ENCODE results near the gene MAML3. TPM values are rescaled to one million over a fixed set of nuclear protein-coding genes. Genes with fewer than 3 reads are reported as not detected.
"Not testable (repeated sequence)": the region's sequence is repeated elsewhere in the genome, so short reads cannot be mapped to it uniquely, and the experiment has no call there.

Gene MAML3
- total RNA-seq, 1 donor from 2014 or later = 13.9 TPM

GRCh38 chr4:139961344-139961946 is 192.5 kb downstream of the MAML3 start:
- no peak for DNase-seq (ENCODE audit: low spot score)

GRCh38 chr4:139959396-139959795 is 194.6 kb downstream of the MAML3 start:
- DNase-seq (ENCODE audit: low spot score) = no peak

GRCh38 chr4:139958739-139959098 is 195.3 kb downstream of the MAML3 start:
- DNase-seq (ENCODE audit: low spot score) = no peak

GRCh38 chr4:139957986-139958738 is 195.8 kb downstream of the MAML3 start:
- DNase-seq (ENCODE audit: low spot score) = no peak

- DNase-seq (ENCODE audit: low spot score) = no peak
These were observed 196.9 kb downstream of the MAML3 start for GRCh38 chr4:139957065-139957464.

- no peak for DNase-seq (ENCODE audit: low spot score)
These were observed 197.4 kb downstream of the MAML3 start for GRCh38 chr4:139956507-139957017.

- DNase-seq (ENCODE audit: low spot score) = no peak
These were observed 198.4 kb downstream of the MAML3 start for GRCh38 chr4:139955600-139955999.

- no peak for DNase-seq (ENCODE audit: low spot score)
These were observed 199.5 kb downstream of the MAML3 start for GRCh38 chr4:139954512-139954911.

- DNase-seq (ENCODE audit: low spot score) = no peak
These were observed 203.0 kb downstream of the MAML3 start for GRCh38 chr4:139951021-139951420.

GRCh38 chr4:139950568-139950967 is 203.4 kb downstream of the MAML3 start:
- no peak for DNase-seq (ENCODE audit: low spot score)

GRCh38 chr4:139944916-139945315 is 209.1 kb downstream of the MAML3 start:
- not testable (repeated sequence) for DNase-seq (ENCODE audit: low spot score)

GRCh38 chr4:139943277-139943676 is 210.7 kb downstream of the MAML3 start:
- DNase-seq (ENCODE audit: low spot score) = no peak

- DNase-seq (ENCODE audit: low spot score) = no peak
These were observed 211.7 kb downstream of the MAML3 start for GRCh38 chr4:139942241-139942640.

- DNase-seq (ENCODE audit: low spot score) = no peak
These were observed 213.4 kb downstream of the MAML3 start for GRCh38 chr4:139940600-139940999.

GRCh38 chr4:139938414-139938813 is 215.6 kb downstream of the MAML3 start:
- no peak for DNase-seq (ENCODE audit: low spot score)

- DNase-seq (ENCODE audit: low spot score) = no peak
These were observed 218.1 kb downstream of the MAML3 start for GRCh38 chr4:139935911-139936310.

- DNase-seq (ENCODE audit: low spot score) = no peak
These were observed 219.2 kb downstream of the MAML3 start for GRCh38 chr4:139934708-139935195.

- no peak for DNase-seq (ENCODE audit: low spot score)
These were observed 219.8 kb downstream of the MAML3 start for GRCh38 chr4:139934057-139934707.

- DNase-seq (ENCODE audit: low spot score) = peak; percentile 65
These were observed 220.4 kb downstream of the MAML3 start for GRCh38 chr4:139933541-139933940.

- no peak for DNase-seq (ENCODE audit: low spot score)
These were observed 220.9 kb downstream of the MAML3 start for GRCh38 chr4:139933104-139933503.

GRCh38 chr4:139924782-139925181 is 229.2 kb downstream of the MAML3 start:
- DNase-seq (ENCODE audit: low spot score) = no peak

- DNase-seq (ENCODE audit: low spot score) = peak; percentile 36
These were observed 231.5 kb downstream of the MAML3 start for GRCh38 chr4:139922406-139923024.
